Vagina (tissue), 2 donors: ENCODE data around the gene CACNA2D1.

Experiments used
- CTCF ChIP-seq, 3 experiments: fragments of 450-650 bp in 2 of 3; fragments of 200-600 bp in 1 of 3; sonication (generic) in 1 of 3; IDR thresholded peaks; one replicate each; pipeline ENCODE4 v1.5.1; 2017 to 2019; ENCODE audit warnings: antibody characterized with exemption in 3 of 3, mild to moderate bottlenecking in 2 of 3, moderate library complexity in 2 of 3
- POLR2A ChIP-seq, 2 donors: fragments of 450-650 bp; IDR thresholded peaks; one replicate each; pipeline ENCODE4 v1.6.1; 2017; ENCODE audit warnings: antibody characterized with exemption in 2 of 2, mild to moderate bottlenecking in 2 of 2, moderate library complexity in 2 of 2
- POLR2AphosphoS5 ChIP-seq, 2 donors: sonication (generic); formaldehyde crosslinking; IDR thresholded peaks; one replicate each; pipeline ENCODE4 v1.9.0; 2017; ENCODE audit warnings: antibody characterized with exemption in 2 of 2, mild to moderate bottlenecking in 2 of 2, low read depth in 1 of 2; ENCODE audit not compliant: insufficient read depth in 1 of 2

- TF ChIP-seq CTCF (IDR thresholded peaks at IDR 0.05): no peak
- TF ChIP-seq POLR2AphosphoS5 (IDR thresholded peaks at IDR 0.05; ENCODE audit: insufficient read depth in 1 of 2, low read depth in 1 of 2): no peak
- no peak for TF ChIP-seq POLR2A (IDR thresholded peaks at IDR 0.05)
Observed at GRCh38 chr7:82224529-82224928, 219.0 kb downstream of the CACNA2D1 start.
